H1 (cell line): ENCODE data around the gene TMEM41A. TPM values are rescaled to one million over a fixed set of nuclear protein-coding genes. Genes with fewer than 3 reads are reported as not detected.

Experiments
- CTCF ChIA-PET: fragments of 300-600 bp; sonication (Branson Sonifier 250); formaldehyde crosslinking; loops from one replicate; lab custom pipeline; 2021; ENCODE audit not compliant: partially characterized antibody; lab: Charles Lee
- POLR2A ChIA-PET: fragments of 300-600 bp; sonication (Branson Sonifier 250); formaldehyde crosslinking; loops from one replicate; lab custom pipeline; 2021; ENCODE audit warnings: inconsistent platforms; ENCODE audit not compliant: partially characterized antibody; lab: Charles Lee
- DNase-seq, 2 experiments: peaks; one replicate each; pipeline versions ENCODE4 v3.0.0 to v3.0.0-alpha.2; 2010 to 2022; ENCODE audit warnings: low spot score in 2 of 2, low read depth in 1 of 2, mixed read lengths in 1 of 2
- FAIRE-seq: peaks from 2 replicates; lab custom pipeline; 2011; peaks lifted over from hg19 to GRCh38; lab: Jason Lieb, UNC
- H2AFZ ChIP-seq: 2 replicates; pipeline ENCODE4 v1.8.1; 2012; ENCODE audit warnings: low read length, inconsistent platforms
- H2AK5ac ChIP-seq: 2 replicates; pipeline ENCODE4 v1.6.1; 2013; ENCODE audit warnings: low read depth, low read length
- H2BK120ac ChIP-seq: replicated peaks from 2 replicates; pipeline ENCODE3; 2013; ENCODE audit warnings: low read depth, low read length, inconsistent platforms
- H2BK12ac ChIP-seq: 2 replicates; pipeline ENCODE4 v1.6.1; 2013; ENCODE audit warnings: low read depth, low read length
- H2BK15ac ChIP-seq: 2 replicates; pipeline ENCODE4 v1.6.1; 2013; ENCODE audit warnings: low read length
- H2BK20ac ChIP-seq: 2 replicates; pipeline ENCODE4 v1.6.1; 2013; ENCODE audit warnings: low read length
- H2BK5ac ChIP-seq: 2 replicates; pipeline ENCODE4 v1.6.1; 2013; ENCODE audit warnings: low read depth, low read length
- H3K14ac ChIP-seq: 2 replicates; pipeline ENCODE4 v1.6.1; 2013; ENCODE audit warnings: inconsistent platforms; ENCODE audit not compliant: insufficient read length
- H3K18ac ChIP-seq: 2 replicates; pipeline ENCODE4 v1.6.1; 2013; ENCODE audit warnings: low read length; ENCODE audit errors: extremely low read depth
- H3K23ac ChIP-seq: 2 replicates; pipeline ENCODE4 v1.6.1; 2013; ENCODE audit warnings: inconsistent platforms; ENCODE audit not compliant: insufficient read length
- H3K23me2 ChIP-seq: 2 replicates; pipeline ENCODE4 v1.6.1; 2013; ENCODE audit warnings: low read depth, low read length
- H3K27ac ChIP-seq: 2 replicates; pipeline ENCODE4 v1.6.1; 2011; ENCODE audit warnings: low read depth, low read length, inconsistent platforms
- H3K27me3 ChIP-seq, 4 experiments: replicated peaks in 1 of 4; 1 replicate in 1 of 4; 2 replicates in 3 of 4; pipeline versions ENCODE4 v1.6.1 to v1.8.1; 2011 to 2013; ENCODE audit warnings: low read length in 3 of 4, mild to moderate bottlenecking in 3 of 4, inconsistent platforms in 2 of 4, mixed read lengths in 2 of 4, moderate library complexity in 1 of 4; ENCODE audit not compliant: control insufficient read depth in 3 of 4, insufficient read depth in 3 of 4; ENCODE audit errors: extremely low read depth in 1 of 4
- H3K36me3 ChIP-seq, 4 experiments: 2 replicates each; pipeline versions ENCODE4 v1.6.1 to v1.8.1; 2011 to 2013; ENCODE audit warnings: mild to moderate bottlenecking in 4 of 4, low read length in 3 of 4, moderate library complexity in 2 of 4, control low read depth in 1 of 4, inconsistent platforms in 1 of 4; ENCODE audit not compliant: insufficient read depth in 4 of 4, control insufficient read depth in 2 of 4
- H3K4ac ChIP-seq: replicated peaks from 2 replicates; pipeline ENCODE3; 2013; ENCODE audit warnings: low read length, low read depth, mixed read lengths, inconsistent platforms; ENCODE audit not compliant: insufficient read length
- H3K4me1 ChIP-seq, 4 experiments: replicated peaks in 1 of 4; 1 replicate in 1 of 4; 2 replicates in 3 of 4; pipeline versions ENCODE4 v1.6.1 to v1.8.1; 2011 to 2013; ENCODE audit warnings: low read length in 3 of 4, inconsistent platforms in 2 of 4, mixed read lengths in 1 of 4; ENCODE audit not compliant: insufficient read depth in 4 of 4, control insufficient read depth in 3 of 4
- H3K4me2 ChIP-seq, 2 experiments: 2 replicates each; pipeline versions ENCODE4 v1.6.1 to v1.8.1; 2011 to 2013; ENCODE audit warnings: low read depth in 2 of 2, low read length in 2 of 2, control low read depth in 1 of 2, inconsistent platforms in 1 of 2, mild to moderate bottlenecking in 1 of 2; ENCODE audit not compliant: insufficient read depth in 1 of 2
- H3K4me3 ChIP-seq, 4 experiments: fragments of 200-600, 300-600 bp in 1 of 4; sonication (generic), shearing (Covaris generic), sonication (Bioruptor Twin) in 1 of 4; 2 replicates each; pipeline versions ENCODE4 v1.5.1 to v1.8.1; 2011 to 2016; ENCODE audit warnings: low read length in 4 of 4, low read depth in 3 of 4, control low read depth in 2 of 4, inconsistent platforms in 2 of 4, mild to moderate bottlenecking in 2 of 4, mixed read lengths in 1 of 4, moderate library complexity in 1 of 4; ENCODE audit not compliant: insufficient read depth in 2 of 4; ENCODE audit errors: extremely low read depth in 1 of 4
- H3K56ac ChIP-seq: replicated peaks from 2 replicates; pipeline ENCODE3; 2013; ENCODE audit warnings: low read depth, mild to moderate bottlenecking, mixed read lengths, low read length, inconsistent platforms; ENCODE audit not compliant: insufficient read length
- H3K79me1 ChIP-seq: 2 replicates; pipeline ENCODE4 v1.6.1; 2013; ENCODE audit warnings: low read depth, low read length, control low read depth
- H3K79me2 ChIP-seq, 2 experiments: 2 replicates each; pipeline versions ENCODE4 v1.6.1 to v1.8.1; 2012 to 2013; ENCODE audit warnings: low read length in 2 of 2, mild to moderate bottlenecking in 2 of 2, inconsistent platforms in 1 of 2; ENCODE audit not compliant: insufficient read depth in 2 of 2, control insufficient read depth in 1 of 2
- H3K9ac ChIP-seq, 4 experiments: replicated peaks in 1 of 4; 1 replicate in 1 of 4; 2 replicates in 3 of 4; pipeline versions ENCODE4 v1.6.1 to v1.8.1; 2011 to 2013; ENCODE audit warnings: low read depth in 3 of 4, low read length in 3 of 4, control low read depth in 2 of 4, mild to moderate bottlenecking in 2 of 4, moderate library complexity in 2 of 4, inconsistent platforms in 1 of 4; ENCODE audit errors: extremely low read depth in 1 of 4
- H3K9me3 ChIP-seq, 2 experiments: 2 replicates each; pipeline versions ENCODE4 v1.6.1 to v1.8.1; 2012 to 2013; ENCODE audit warnings: mild to moderate bottlenecking in 2 of 2, moderate library complexity in 2 of 2, control low read depth in 1 of 2, inconsistent platforms in 1 of 2, low read depth in 1 of 2, low read length in 1 of 2, mixed read lengths in 1 of 2; ENCODE audit not compliant: insufficient read depth in 2 of 2
- H4K20me1 ChIP-seq, 2 experiments: replicated peaks in 1 of 2; 2 replicates each; pipeline versions ENCODE3 to v1.8.1; 2011 to 2013; ENCODE audit warnings: inconsistent platforms in 2 of 2, low read length in 2 of 2, mild to moderate bottlenecking in 1 of 2; ENCODE audit not compliant: insufficient read depth in 2 of 2, control insufficient read depth in 1 of 2
- H4K5ac ChIP-seq: 2 replicates; pipeline ENCODE4 v1.6.1; 2013; ENCODE audit warnings: low read length, low read depth, mixed read lengths, inconsistent platforms; ENCODE audit not compliant: insufficient read length
- H4K8ac ChIP-seq: 2 replicates; pipeline ENCODE4 v1.8.0; 2013; ENCODE audit warnings: mild to moderate bottlenecking, moderate library complexity, low read length, inconsistent platforms; ENCODE audit not compliant: insufficient read depth; ENCODE audit errors: extremely low read depth
- H4K91ac ChIP-seq: replicated peaks from 2 replicates; pipeline ENCODE3; 2013; ENCODE audit warnings: low read length, mixed read lengths, inconsistent platforms; ENCODE audit not compliant: insufficient read length
- KDM4A ChIP-seq: IDR thresholded peaks from one replicate; pipeline ENCODE4 v1.7.1; 2012; ENCODE audit warnings: low read depth, mild to moderate bottlenecking, moderate library complexity, low read length, inconsistent platforms; ENCODE audit not compliant: severe bottlenecking
- SIRT6 ChIP-seq: IDR thresholded peaks from one replicate; pipeline ENCODE4 v1.7.1; 2012; ENCODE audit warnings: low read length, inconsistent platforms
- TCF12 ChIP-seq: IDR thresholded peaks from 2 replicates; pipeline ENCODE4 v1.6.1; 2011; ENCODE audit warnings: low read depth, mild to moderate bottlenecking, low read length
- WGBS, 2 experiments: shearing (Covaris generic) in 1 of 2; methylation state at CpG; one replicate each; pipeline versions ENCODE4 v1.1.6 to v1.1.7; 2013 to 2015; ENCODE audit warnings: low lambda C conversion rate in 2 of 2, mixed read lengths in 2 of 2, inconsistent platforms in 1 of 2, low coverage in 1 of 2, missing lambda C conversion rate in 1 of 2; ENCODE audit not compliant: insufficient replicate concordance in 2 of 2, insufficient coverage in 1 of 2, insufficient read length in 1 of 2; ENCODE audit errors: extremely low coverage in 1 of 2, missing lambda C conversion rate in 1 of 2; 5-methylcytosine and 5-hydroxymethylcytosine counted together
- polyA plus RNA-seq, 7 experiments: library from polyadenylated mRNA; depleted of rRNA in 3 of 7; stranded (reverse) in 5 of 7; unstranded in 2 of 7; fragments of >200 nt in 5 of 7; fragments of 200-250 nt in 2 of 7; gene quantifications; 1 replicate in 5 of 7; 2 replicates in 1 of 7; 4 replicates in 1 of 7; pipeline versions ENCODE4 v1.2.1 to v1.2.3, GENCODE V29; 2011 to 2013; ENCODE audit warnings: missing spikeins in 2 of 7, mixed read lengths in 2 of 7
- total RNA-seq: library from RNA; stranded (reverse); fragmentation: NEBNext Ultra II Directional; extraction: Animal tissue kit (Norgen Biotek cat#: 25700); gene quantifications from 2 replicates; pipeline ENCODE4 v1.2.1, GENCODE V29; 2021

The TMEM41A gene
- total and polyA plus RNA-seq, 2 of the 8 experiments (the other 6 are each of a cell fraction or from before 2014, with no cell fraction given): 14.1 to 17.5 TPM

DNA sequence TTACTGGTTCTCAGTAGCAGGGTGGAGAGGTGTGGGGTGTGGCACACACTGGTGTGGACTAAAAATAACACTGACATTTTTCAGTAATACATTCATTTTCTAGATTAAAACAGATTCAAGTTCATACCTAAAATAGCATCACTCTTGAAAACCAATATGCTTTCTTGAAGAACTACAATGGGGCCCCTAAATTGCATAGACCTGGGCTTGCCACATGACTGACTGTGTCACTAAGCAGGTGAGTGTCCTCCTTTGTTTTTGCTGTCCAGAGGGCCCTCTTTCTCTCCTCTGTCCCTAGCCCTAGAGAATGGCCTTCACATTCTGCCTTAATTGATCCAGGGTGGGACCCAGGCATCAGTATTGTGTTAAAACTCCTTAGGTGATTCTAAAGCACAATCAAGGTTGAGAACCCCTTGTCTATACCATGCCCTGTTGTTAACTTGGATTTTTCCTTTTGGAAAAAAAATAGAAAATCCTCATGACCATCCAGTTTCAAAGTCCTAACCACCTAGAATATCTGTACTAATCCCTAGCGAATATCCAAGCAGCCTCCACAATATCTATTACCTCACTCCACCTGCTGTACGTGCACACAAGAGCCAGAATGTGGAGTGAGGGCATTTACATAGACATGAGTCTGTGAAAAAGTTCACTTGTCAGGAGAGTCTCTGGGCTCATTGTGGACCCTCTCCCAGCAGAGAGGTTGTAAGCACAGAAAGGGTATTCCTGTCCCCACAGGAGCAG is 18.7 kb upstream of the TMEM41A start:
- no peaks in the 10 kb centered on the region for H3K36me3 ChIP-seq
- TF ChIP-seq KDM4A (no peak), SIRT6 (no peak), TCF12 (no peak)
- TF ChIP-seq, all 59 proteins: peak for 0
- Histone ChIP-seq H3K9ac (no peak overlapping the region), H2AK5ac (no peak overlapping the region), H2BK12ac (no peak overlapping the region), H2BK15ac (no peak overlapping the region), H3K4ac (no peak overlapping the region), H3K9me3 (no peaks in the 10 kb centered on the region), H4K91ac (no peak overlapping the region), H3K27me3 (no peaks in the 10 kb centered on the region), H3K56ac (no peak overlapping the region), H3K4me1 (no peaks in the 10 kb centered on the region), H3K79me2 (no peaks in the 10 kb centered on the region), H2BK120ac (no peak overlapping the region), H4K8ac (no peak overlapping the region), H4K5ac (no peak overlapping the region), H2AFZ (no peak overlapping the region), H2BK20ac (no peak overlapping the region), H3K18ac (no peak overlapping the region), H3K14ac (no peak overlapping the region), H3K4me3 (no peak overlapping the region), H3K23me2 (no peaks in the 10 kb centered on the region; the same call in 1 of the 2 replicates), H3K23ac (no peak overlapping the region), H3K27ac (no peak overlapping the region), H2BK5ac (no peak overlapping the region), H3K79me1 (no peaks in the 10 kb centered on the region), H3K4me2 (no peak overlapping the region), H4K20me1 (no peaks in the 10 kb centered on the region)
- FAIRE-seq (no peak), DNase-seq (no peak)
- 88% methylated on average over 2 of the region's 2 CpGs; no CpG with 5 or more reads in 1 of the 2 experiments for WGBS, 2 experiments
- POLR2A ChIA-PET: no interaction called here
- CTCF ChIA-PET: interaction anchor here (1.2 to 1.5 kb wide), 2 partner anchors 13 to 48 kb away, joined by 3 to 7 read pairs; no protein-coding TSS in a partner anchor
